ENCODE results near the gene PDCD4.

The PDCD4 gene

GRCh38 chr10:110927461-110927860 lies 55.7 kb downstream of the PDCD4 start:
- TF ChIP-seq CTCF (IDR thresholded peaks at IDR 0.05): no peak
- Histone ChIP-seq H3K27ac (no peak overlapping the region), H3K36me3 (no peaks in the 10 kb centered on the region), H3K4me1 (ENCODE audit: control insufficient read depth in 1 of 2, insufficient read depth in 1 of 2, low read depth in 1 of 2, low read length in 1 of 2) (peaks cover 4 to 44% of the 10 kb centered on the region in 2 experiments), H3K4me3 (ENCODE audit: low read depth in 1 of 2, low read length in 1 of 2) (no peak overlapping the region), H3K9me3 (no peaks in the 10 kb centered on the region), H3K27me3 (no peaks in the 10 kb centered on the region)

DNA sequence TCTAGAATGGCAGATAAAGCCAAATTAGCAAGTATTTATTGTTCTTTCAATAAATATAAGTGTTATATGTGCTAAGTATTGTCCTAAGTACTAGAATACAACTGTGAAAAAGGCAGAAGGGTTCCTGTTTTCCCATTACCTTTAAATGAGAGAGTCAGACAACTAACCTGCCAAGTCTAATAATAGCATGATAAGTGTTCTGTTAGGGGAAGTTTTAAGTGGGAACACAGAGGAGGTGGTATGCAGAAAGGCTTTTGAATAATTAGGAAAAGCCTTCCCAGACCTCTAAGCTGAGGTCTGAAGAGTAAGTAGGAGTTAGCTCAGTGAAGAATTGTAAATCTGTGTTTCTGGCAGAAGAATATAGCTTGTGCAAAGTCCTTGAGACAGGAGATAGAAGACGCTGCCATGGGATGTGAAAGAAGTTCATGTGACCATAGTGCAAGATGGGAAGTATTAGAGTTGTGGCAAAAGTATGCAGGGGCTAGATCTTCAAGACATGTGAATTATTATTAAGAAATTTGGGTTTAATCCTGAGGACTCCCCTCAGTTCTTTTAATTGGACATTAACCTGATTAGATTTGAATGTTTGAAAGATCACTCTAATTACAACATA lies 60.1 kb downstream of the PDCD4 start:
- no peaks in the 10 kb centered on the region for H3K9me3 ChIP-seq
- H3K27ac ChIP-seq: peak overlapping the region; percentile 16
- TF ChIP-seq CTCF (IDR thresholded peaks at IDR 0.05): no peak
- no peaks in the 10 kb centered on the region for H3K27me3 ChIP-seq
- no peaks in the 10 kb centered on the region for H3K36me3 ChIP-seq
- H3K4me1 ChIP-seq (ENCODE audit: control insufficient read depth in 1 of 2, insufficient read depth in 1 of 2, low read depth in 1 of 2, low read length in 1 of 2): peaks cover 4 to 30% of the 10 kb centered on the region in 2 experiments
- H3K4me3 ChIP-seq (ENCODE audit: low read depth in 1 of 2, low read length in 1 of 2): no peak overlapping the region

- no peaks in the 10 kb centered on the region for H3K36me3 ChIP-seq
- H3K9me3 ChIP-seq: no peaks in the 10 kb centered on the region
- H3K27ac ChIP-seq: peak overlapping the region; percentile 16
- peaks cover 4 to 30% of the 10 kb centered on the region in 2 experiments for H3K4me1 ChIP-seq (ENCODE audit: control insufficient read depth in 1 of 2, insufficient read depth in 1 of 2, low read depth in 1 of 2, low read length in 1 of 2)
- TF ChIP-seq CTCF (IDR thresholded peaks at IDR 0.05): no peak
- no peak overlapping the region for H3K4me3 ChIP-seq (ENCODE audit: low read depth in 1 of 2, low read length in 1 of 2)
- no peaks in the 10 kb centered on the region for H3K27me3 ChIP-seq
Observed at GRCh38 chr10:110932505-110933180, 60.9 kb downstream of the PDCD4 start.

GRCh38 chr10:110936757-110937156 lies 65.0 kb downstream of the PDCD4 start:
- no peaks in the 10 kb centered on the region for H3K27me3 ChIP-seq
- H3K4me3 ChIP-seq (ENCODE audit: low read depth in 1 of 2, low read length in 1 of 2): no peak overlapping the region
- no peaks in the 10 kb centered on the region for H3K9me3 ChIP-seq
- H3K36me3 ChIP-seq: no peaks in the 10 kb centered on the region
- peaks cover 13 to 18% of the 10 kb centered on the region in 2 experiments for H3K4me1 ChIP-seq (ENCODE audit: control insufficient read depth in 1 of 2, insufficient read depth in 1 of 2, low read depth in 1 of 2, low read length in 1 of 2)
- no peak overlapping the region for H3K27ac ChIP-seq
- no peak for TF ChIP-seq CTCF (IDR thresholded peaks at IDR 0.05)

DNA sequence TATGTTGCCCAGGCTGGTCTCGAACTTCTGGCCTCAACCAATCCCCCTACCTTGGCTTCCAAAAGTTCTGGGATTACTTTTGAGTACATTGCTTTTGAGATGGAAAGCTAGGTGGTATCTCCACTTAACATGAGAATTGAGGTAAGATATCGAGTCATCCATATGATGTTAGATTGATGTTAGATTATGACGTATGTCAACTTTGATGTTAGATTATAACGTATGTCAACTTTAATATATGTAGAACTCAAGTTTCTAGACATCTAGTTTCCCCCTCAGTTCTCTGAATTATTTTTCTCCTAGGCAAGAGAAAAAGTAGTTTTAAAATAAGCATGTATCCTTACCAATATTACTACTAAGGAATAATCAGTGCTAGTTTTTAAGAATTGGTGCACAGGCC lies 67.7 kb downstream of the PDCD4 start:
- Histone ChIP-seq H3K4me3 (ENCODE audit: low read depth in 1 of 2, low read length in 1 of 2) (no peak overlapping the region), H3K9me3 (no peaks in the 10 kb centered on the region), H3K27me3 (no peaks in the 10 kb centered on the region), H3K36me3 (no peaks in the 10 kb centered on the region), H3K27ac (no peak overlapping the region), H3K4me1 (ENCODE audit: control insufficient read depth in 1 of 2, insufficient read depth in 1 of 2, low read depth in 1 of 2, low read length in 1 of 2) (peaks cover 6 to 14% of the 10 kb centered on the region in 2 experiments)
- TF ChIP-seq CTCF (IDR thresholded peaks at IDR 0.05): no peak

Measured in neutrophil (primary cell).